Ovary (tissue), 9 donors: ENCODE data around the gene STC2. TPM values are rescaled to one million over a fixed set of nuclear protein-coding genes. Genes with fewer than 3 reads are reported as not detected.

Experiments used
- DNase-seq, 5 donors: peaks; one replicate each; pipeline ENCODE4 v3.0.0-alpha.2; 2019 to 2020
- H3K27ac ChIP-seq, 2 donors: fragments of 200-600 bp; one replicate each; pipeline versions ENCODE4 v1.5.1 to v1.8.0; 2019 to 2022
- H3K27me3 ChIP-seq: fragments of 200-600 bp; one replicate; pipeline ENCODE4 v1.8.0; 2022
- H3K36me3 ChIP-seq: fragments of 200-600 bp; sonication (generic); one replicate; pipeline ENCODE4 v1.5.1; 2019
- H3K4me1 ChIP-seq: one replicate; pipeline ENCODE4 v1.8.1; 2013; ENCODE audit warnings: mild to moderate bottlenecking, moderate library complexity; ENCODE audit not compliant: insufficient read depth
- H3K4me3 ChIP-seq: fragments of 200-600 bp; sonication (generic); one replicate; pipeline ENCODE4 v1.5.1; 2017
- H3K9me3 ChIP-seq, 2 donors: fragments of 200-600 bp in 1 of 2; sonication (generic) in 1 of 2; one replicate each; pipeline versions ENCODE4 v1.5.1 to v1.8.1; 2013 to 2019; ENCODE audit warnings: mild to moderate bottlenecking in 1 of 2, moderate library complexity in 1 of 2
- CTCF ChIP-seq, 3 donors: fragments of 450-650 bp in 2 of 3; fragments of 200-600 bp in 1 of 3; IDR thresholded peaks; one replicate each; pipeline versions ENCODE4 v1.5.1 to v1.8.0; 2016 to 2022; ENCODE audit warnings: antibody characterized with exemption in 3 of 3, mild to moderate bottlenecking in 1 of 3
- EP300 ChIP-seq: sonication (generic); formaldehyde crosslinking; IDR thresholded peaks from one replicate; pipeline ENCODE4 v1.6.1; 2017; ENCODE audit warnings: antibody characterized with exemption
- POLR2A ChIP-seq: fragments of 450-650 bp; IDR thresholded peaks from one replicate; pipeline ENCODE4 v1.6.1; 2017; ENCODE audit warnings: antibody characterized with exemption, mild to moderate bottlenecking, moderate library complexity
- WGBS, 3 donors: extraction: QIAGEN DNeasy Blood & Tissue Kit in 1 of 3; methylation state at CpG; one replicate each; pipeline versions ENCODE4 v1.1.5 to v1.1.7; 2013 to 2017; 5-methylcytosine and 5-hydroxymethylcytosine counted together
- intact Hi-C, 4 donors: fragments of 100-400 bp; cut with DNase I; formaldehyde crosslinking; loops; one replicate each; pipeline versions ENCODE4 v1.11.0 to v1.15.1; 2022 to 2023
- polyA plus RNA-seq, 2 donors: library from polyadenylated mRNA; stranded (reverse); fragments of 200-250 nt in 1 of 2; fragments of 350-450 nt in 1 of 2; fragmentation: Illumina TruSeq in 1 of 2; extraction: RNeasy Lipid Tissue Mini Kit (QIAGEN cat#74804) in 1 of 2; gene quantifications; one replicate each; pipeline ENCODE4 v1.2.3, GENCODE V29; 2013 to 2014
- total RNA-seq, 7 donors: library from RNA; depleted of rRNA in 2 of 7; stranded (reverse); fragments of >200 nt in 2 of 7; fragmentation: NEBNext Ultra II Directional in 3 of 7; extraction: Animal tissue kit (Norgen Biotek cat#: 25700) in 3 of 7; gene quantifications; one replicate each; pipeline versions ENCODE4 v1.1.0 to v1.2.4, GENCODE V29; 2016 to 2023
- donor health status: DM: no; HTN: no; CAD: no; lungs with moderate emphysema.
- donor health status: DM: no; HTN: no; CAD: no.
- donor health status: Bipolar disorder and iron deficiency.
- donor health status: DM: yes; HTN: yes; CAD: no.
- donor health status: DM: no; HTN: no; CAD: no.
- donor health status: DM: yes; HTN: yes; CAD: no.

STC2 gene
- total and polyA plus RNA-seq, 9 donors, result 0.45 to 8.3 (median 0.83) TPM

GRCh38 chr5:173315495-173316338, 12.5 kb downstream of the STC2 start:
- H3K9me3 ChIP-seq, result no peaks in the 10 kb centered on the region
- no peaks in the 10 kb centered on the region for H3K36me3 ChIP-seq
- H3K27me3 ChIP-seq, result no peaks in the 10 kb centered on the region
- TF ChIP-seq POLR2A (no peak), CTCF (IDR thresholded peaks at IDR 0.05) (no peak), EP300 (no peak)
- DNase-seq, result peak in 3 of 5 donors; percentile 51 to 67 (median 57)
- WGBS, 3 donors, result 15 to 34% (median 28%) methylated on average over 21 of the region's 21 CpGs
- peaks cover 20% of the 10 kb centered on the region for H3K4me1 ChIP-seq
- H3K4me3 ChIP-seq, result no peak overlapping the region
- intact Hi-C loops, result loop anchor here in 1 of 4 donors (10.0 kb wide), 1 partner anchor 179 kb away; no protein-coding TSS in a partner anchor
- H3K27ac ChIP-seq, result no peak overlapping the region

- Histone ChIP-seq H3K9me3 (no peaks in the 10 kb centered on the region), H3K36me3 (no peaks in the 10 kb centered on the region), H3K4me1 (peaks cover 18% of the 10 kb centered on the region), H3K27me3 (no peaks in the 10 kb centered on the region), H3K27ac (no peak overlapping the region), H3K4me3 (no peak overlapping the region)
- 89 to 93% (median 90%) methylated on average over 12 of the region's 12 CpGs for WGBS, 3 donors
- intact Hi-C loops, result loop anchor here in 1 of 4 donors (10.0 kb wide), 1 partner anchor 180 kb away; no protein-coding TSS in a partner anchor
- TF ChIP-seq EP300 (no peak), CTCF (IDR thresholded peaks at IDR 0.05) (no peak), POLR2A (no peak)
- no peak for DNase-seq
Observed at GRCh38 chr5:173314166-173314952, 13.9 kb downstream of the STC2 start.

DNA sequence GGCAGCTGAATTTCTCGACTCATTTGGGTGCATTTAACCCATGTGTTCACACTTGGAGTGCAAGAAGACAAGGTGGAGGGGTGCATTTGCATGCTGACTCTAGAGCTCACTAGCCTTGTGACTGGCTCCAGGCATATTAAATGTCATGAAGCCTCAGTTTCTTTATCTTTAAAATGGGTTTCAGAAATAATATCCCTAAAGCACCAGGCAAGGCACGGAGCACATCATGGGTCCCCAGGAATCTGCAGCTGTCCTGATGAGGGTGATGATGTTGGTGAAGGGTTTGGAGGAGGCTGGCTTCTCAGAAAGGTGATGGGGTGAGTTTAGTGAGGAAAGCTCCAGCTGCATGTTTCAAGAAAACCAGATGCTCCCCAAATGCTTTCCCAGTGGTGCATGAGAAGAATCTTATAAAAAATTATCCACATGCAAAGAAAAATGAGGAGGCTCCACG, 14.8 kb downstream of the STC2 start:
- WGBS, 3 donors, result 50 to 58% (median 57%) methylated on average over 3 of the region's 3 CpGs
- H3K27ac ChIP-seq, result no peak overlapping the region
- TF ChIP-seq CTCF (IDR thresholded peaks at IDR 0.05), result no peak
- TF ChIP-seq EP300, result no peak
- no peak for TF ChIP-seq POLR2A
- H3K36me3 ChIP-seq, result no peaks in the 10 kb centered on the region
- DNase-seq, result no peak
- no peaks in the 10 kb centered on the region for H3K9me3 ChIP-seq
- intact Hi-C loops, result loop anchor here in 1 of 4 donors (10.0 kb wide), 1 partner anchor 181 kb away; no protein-coding TSS in a partner anchor
- no peaks in the 10 kb centered on the region for H3K27me3 ChIP-seq
- no peak overlapping the region for H3K4me3 ChIP-seq
- peaks cover 18% of the 10 kb centered on the region for H3K4me1 ChIP-seq

DNA sequence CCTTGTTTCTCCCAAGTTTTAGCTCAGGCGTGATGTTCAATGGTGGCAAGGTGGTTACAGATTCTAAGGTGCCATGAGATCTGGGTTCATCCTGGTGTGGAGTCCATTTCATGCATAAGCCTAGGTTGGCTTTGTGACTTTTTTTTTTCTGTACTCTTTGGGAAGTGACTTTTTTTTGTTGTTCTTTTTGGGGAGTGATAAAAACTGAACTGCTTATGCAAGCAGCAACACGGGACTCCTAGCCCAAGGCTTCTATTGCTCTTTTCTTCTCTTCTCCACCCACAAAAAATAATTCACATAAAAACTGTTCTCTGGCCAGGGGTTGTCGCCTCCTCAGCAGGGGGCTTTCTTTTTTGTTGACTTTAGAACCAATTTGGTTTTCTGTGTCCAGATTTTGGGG, 15.4 kb downstream of the STC2 start:
- peaks cover 18% of the 10 kb centered on the region for H3K4me1 ChIP-seq

More for the DNA sequence above, 15.4 kb downstream of the STC2 start:
- H3K4me3 ChIP-seq, result no peak overlapping the region
- H3K27me3 ChIP-seq, result no peaks in the 10 kb centered on the region
- no peaks in the 10 kb centered on the region for H3K36me3 ChIP-seq
- TF ChIP-seq CTCF (IDR thresholded peaks at IDR 0.05) (no peak), POLR2A (no peak)
- DNase-seq, result no peak
- WGBS, 3 donors, result 40 to 43% (median 42%) methylated on average over 3 of the region's 3 CpGs
- no peak overlapping the region for H3K27ac ChIP-seq
- no peaks in the 10 kb centered on the region for H3K9me3 ChIP-seq
- intact Hi-C loops, result loop anchor here in 1 of 4 donors (10.0 kb wide), 1 partner anchor 182 kb away; no protein-coding TSS in a partner anchor
